Transverse colon (tissue), 4 donors: ENCODE measurements around the gene ZMYM5. TPM values are rescaled to one million over a fixed set of nuclear protein-coding genes. Genes with fewer than 3 reads are reported as not detected.

ENCODE experiments used
- DNase-seq: peaks from one replicate; pipeline ENCODE4 v3.0.0-alpha.2; 2019
- H3K27ac ChIP-seq, 4 donors: fragments of 200-600 bp; sonication (generic); 2 replicates each; pipeline ENCODE4 v1.5.1; 2016 to 2018; ENCODE audit warnings: inconsistent platforms in 4 of 4
- H3K27me3 ChIP-seq: fragments of 200-600 bp; sonication (generic); 2 replicates; pipeline ENCODE4 v1.5.1; 2017; ENCODE audit warnings: inconsistent platforms
- H3K36me3 ChIP-seq, 4 donors: fragments of 200-600 bp; sonication (generic); 2 replicates each; pipeline ENCODE4 v1.5.1; 2017 to 2019; ENCODE audit warnings: inconsistent platforms in 4 of 4
- H3K4me1 ChIP-seq, 4 donors: fragments of 200-600 bp; sonication (generic); 2 replicates each; pipeline ENCODE4 v1.5.1; 2017 to 2020; ENCODE audit warnings: inconsistent platforms in 4 of 4
- H3K4me3 ChIP-seq, 4 donors: fragments of 200-600 bp; sonication (generic); 1 replicate in 1 of 4; 2 replicates in 3 of 4; pipeline versions ENCODE4 v1.5.1 to v1.6.1; 2017 to 2019; ENCODE audit warnings: inconsistent platforms in 4 of 4
- H3K9me3 ChIP-seq, 2 donors: fragments of 200-600 bp; sonication (generic); 2 replicates each; pipeline ENCODE4 v1.5.1; 2017 to 2019; ENCODE audit warnings: inconsistent platforms in 2 of 2
- EP300 ChIP-seq: sonication (generic); formaldehyde crosslinking; IDR thresholded peaks from one replicate; pipeline ENCODE4 v1.6.1; 2017; ENCODE audit warnings: antibody characterized with exemption, low read depth
- POLR2A ChIP-seq: fragments of 450-650 bp; IDR thresholded peaks from one replicate; pipeline ENCODE4 v1.6.1; 2016; ENCODE audit warnings: antibody characterized with exemption, mild to moderate bottlenecking, moderate library complexity
- POLR2AphosphoS5 ChIP-seq, 3 donors: sonication (generic); formaldehyde crosslinking; IDR thresholded peaks; one replicate each; pipeline ENCODE4 v1.6.1; 2016; ENCODE audit warnings: antibody characterized with exemption in 3 of 3
- WGBS, 2 donors: methylation state at CpG; one replicate each; pipeline ENCODE4 v1.1.5; 2018; ENCODE audit warnings: low coverage in 1 of 2; 5-methylcytosine and 5-hydroxymethylcytosine counted together
- in situ Hi-C, 4 donors: fragments of 200-750 bp; cut with MboI; loops; one replicate each; pipeline versions ENCODE4 v1.15.0 to v1.15.1; 2017; ENCODE audit warnings: low sequenced_read_pairs in 3 of 4, low pct_ligation_motif_present in 1 of 4, low pct_unique_long_range_greater_than_20kb in 1 of 4
- intact Hi-C: fragments of 100-400 bp; cut with DNase I; formaldehyde crosslinking; loops from one replicate; pipeline ENCODE4 v1.15.1; 2023; ENCODE audit warnings: low total_unique reads
- total RNA-seq, 4 donors: library from RNA; depleted of rRNA; stranded (reverse); fragments of >200 nt; gene quantifications; one replicate each; pipeline ENCODE4 v1.1.0, GENCODE V29; 2016
- TF ChIP-seq, protein P1 (sequence below), 5 experiments: fragments of 200-600 bp in 3 of 5; fragments of 450-650 bp in 2 of 5; sonication (generic) in 3 of 5; IDR thresholded peaks; 1 replicate in 2 of 5; 2 replicates in 3 of 5; pipeline ENCODE4 v1.5.1; 2016 to 2017; ENCODE audit warnings: antibody characterized with exemption in 5 of 5, inconsistent platforms in 3 of 5, mild to moderate bottlenecking in 2 of 5, moderate library complexity in 1 of 5

Gene ZMYM5
- total RNA-seq, 4 donors from 2014 or later: 4.9 to 259 (median 14.3) TPM

DNA sequence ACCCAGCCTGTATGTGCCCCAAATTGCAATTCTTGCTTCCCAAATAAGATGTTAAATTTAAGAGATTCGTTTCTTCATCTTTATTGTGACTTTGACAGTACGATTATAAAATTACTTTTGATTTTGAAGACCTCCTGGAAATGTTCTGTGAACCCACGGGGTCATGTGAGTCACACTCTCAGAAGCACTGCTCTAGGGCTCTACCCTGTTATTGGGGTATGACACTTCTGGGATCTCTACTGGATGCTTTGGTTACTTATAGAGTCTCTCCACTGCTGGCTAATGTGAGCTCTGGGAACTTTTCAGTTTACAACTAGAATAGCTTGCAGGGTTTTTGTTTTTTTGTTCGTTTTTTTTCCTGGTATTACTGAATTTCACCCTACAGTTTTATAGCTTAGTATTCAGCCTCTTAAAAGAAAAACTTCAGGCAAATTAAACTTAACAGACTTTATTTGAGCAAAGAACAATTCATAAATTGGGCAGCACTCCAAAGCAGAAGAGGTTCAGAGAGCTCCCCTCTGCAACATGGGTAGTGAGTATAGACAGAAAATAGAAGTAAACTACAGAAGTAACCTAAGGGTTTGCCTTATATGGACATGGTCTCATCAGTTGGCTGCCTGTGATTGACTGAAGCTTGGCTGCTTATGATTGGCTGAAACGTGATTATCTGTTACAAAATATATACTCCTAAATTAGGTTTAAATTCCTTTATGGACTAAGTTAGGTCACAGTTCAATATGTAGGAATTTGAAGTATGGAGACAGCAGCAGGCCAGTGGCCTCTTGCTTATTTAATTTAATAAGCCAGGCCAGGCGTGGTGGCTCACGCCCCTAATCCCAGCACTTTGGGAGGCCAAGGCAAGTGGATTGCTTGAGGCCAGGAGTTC lies 52.2 kb downstream of the ZMYM5 start:
- no peak overlapping the region for H3K4me3 ChIP-seq
- 91 to 98% methylated on average over 4 to 7 of the region's 7 CpGs for WGBS, 2 donors
- no peaks in the 10 kb centered on the region for H3K36me3 ChIP-seq
- intact Hi-C loops (no loop called here), in situ Hi-C loops (no loop called here)
- DNase-seq: no peak
- H3K4me1 ChIP-seq: no peaks in the 10 kb centered on the region
- H3K9me3 ChIP-seq: no peaks in the 10 kb centered on the region
- no peak for TF ChIP-seq POLR2A
- TF ChIP-seq POLR2AphosphoS5 (IDR thresholded peaks at IDR 0.05): no peak
- TF ChIP-seq, protein P1, sequence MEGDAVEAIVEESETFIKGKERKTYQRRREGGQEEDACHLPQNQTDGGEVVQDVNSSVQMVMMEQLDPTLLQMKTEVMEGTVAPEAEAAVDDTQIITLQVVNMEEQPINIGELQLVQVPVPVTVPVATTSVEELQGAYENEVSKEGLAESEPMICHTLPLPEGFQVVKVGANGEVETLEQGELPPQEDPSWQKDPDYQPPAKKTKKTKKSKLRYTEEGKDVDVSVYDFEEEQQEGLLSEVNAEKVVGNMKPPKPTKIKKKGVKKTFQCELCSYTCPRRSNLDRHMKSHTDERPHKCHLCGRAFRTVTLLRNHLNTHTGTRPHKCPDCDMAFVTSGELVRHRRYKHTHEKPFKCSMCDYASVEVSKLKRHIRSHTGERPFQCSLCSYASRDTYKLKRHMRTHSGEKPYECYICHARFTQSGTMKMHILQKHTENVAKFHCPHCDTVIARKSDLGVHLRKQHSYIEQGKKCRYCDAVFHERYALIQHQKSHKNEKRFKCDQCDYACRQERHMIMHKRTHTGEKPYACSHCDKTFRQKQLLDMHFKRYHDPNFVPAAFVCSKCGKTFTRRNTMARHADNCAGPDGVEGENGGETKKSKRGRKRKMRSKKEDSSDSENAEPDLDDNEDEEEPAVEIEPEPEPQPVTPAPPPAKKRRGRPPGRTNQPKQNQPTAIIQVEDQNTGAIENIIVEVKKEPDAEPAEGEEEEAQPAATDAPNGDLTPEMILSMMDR (IDR thresholded peaks at IDR 0.05): no peak
- TF ChIP-seq EP300: no peak
- no peak overlapping the region for H3K27ac ChIP-seq
- no peaks in the 10 kb centered on the region for H3K27me3 ChIP-seq

DNA sequence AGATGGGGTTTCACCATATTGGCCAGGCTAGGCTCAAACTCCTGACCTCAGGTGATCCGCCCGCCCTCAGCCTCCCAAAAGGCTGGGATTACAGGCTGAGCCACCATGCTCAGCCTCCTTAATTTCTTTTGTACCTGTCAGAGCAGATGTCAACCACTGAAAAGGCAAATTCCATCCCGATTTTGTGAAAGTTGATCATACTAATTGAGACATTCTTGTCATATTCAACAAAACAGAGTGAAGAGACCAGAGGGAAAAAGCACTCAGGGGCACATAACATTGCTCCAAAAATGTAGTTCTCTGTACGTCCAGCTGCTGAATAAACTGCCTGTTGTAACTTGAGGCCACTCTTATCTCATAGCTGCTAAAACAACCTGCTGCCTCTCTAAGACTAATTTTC lies 53.3 kb downstream of the ZMYM5 start:
- WGBS, 2 donors: 89 to 96% methylated on average over 4 of the region's 4 CpGs
- TF ChIP-seq, protein P1 (IDR thresholded peaks at IDR 0.05): no peak
- TF ChIP-seq POLR2AphosphoS5 (IDR thresholded peaks at IDR 0.05) (no peak), EP300 (no peak), POLR2A (no peak)
- H3K4me3 ChIP-seq: no peak overlapping the region
- intact Hi-C loops (no loop called here), in situ Hi-C loops (no loop called here)
- DNase-seq: no peak
- H3K4me1 ChIP-seq: no peaks in the 10 kb centered on the region
- no peak overlapping the region for H3K27ac ChIP-seq
- H3K9me3 ChIP-seq: no peaks in the 10 kb centered on the region
- H3K36me3 ChIP-seq: no peaks in the 10 kb centered on the region
- H3K27me3 ChIP-seq: no peaks in the 10 kb centered on the region

DNA sequence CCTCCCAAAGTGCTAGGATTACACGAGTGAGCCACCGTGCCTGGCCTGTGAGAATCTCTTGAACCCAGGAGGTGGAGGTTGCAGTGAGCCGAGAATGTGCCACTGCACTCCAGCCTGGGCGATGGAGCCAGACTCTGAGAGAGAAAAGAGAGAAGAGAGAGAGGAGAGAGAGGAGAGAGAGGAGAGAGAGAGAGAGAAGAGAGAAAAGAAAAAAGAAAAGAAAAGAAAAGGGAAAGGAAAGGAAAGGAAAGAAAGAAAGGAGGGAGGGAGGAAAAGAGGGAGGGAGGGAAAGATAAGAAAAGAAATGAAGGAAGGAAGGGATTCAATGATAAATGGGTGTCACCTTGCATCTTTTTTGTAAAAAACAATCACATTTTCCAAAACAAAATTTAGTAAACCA lies 57.7 kb downstream of the ZMYM5 start:
- Histone ChIP-seq H3K36me3 (no peaks in the 10 kb centered on the region), H3K27ac (no peak overlapping the region), H3K9me3 (no peaks in the 10 kb centered on the region), H3K4me3 (no peak overlapping the region), H3K4me1 (no peaks in the 10 kb centered on the region), H3K27me3 (no peaks in the 10 kb centered on the region)
- no peak for TF ChIP-seq POLR2A
- TF ChIP-seq POLR2AphosphoS5 (IDR thresholded peaks at IDR 0.05): no peak
- TF ChIP-seq, protein P1 (IDR thresholded peaks at IDR 0.05): no peak
- no peak for TF ChIP-seq EP300
- intact Hi-C loops: no loop called here
- WGBS, 2 donors: 90 to 97% methylated on average over 2 to 4 of the region's 4 CpGs
- no peak for DNase-seq
- in situ Hi-C loops: no loop called here

DNA sequence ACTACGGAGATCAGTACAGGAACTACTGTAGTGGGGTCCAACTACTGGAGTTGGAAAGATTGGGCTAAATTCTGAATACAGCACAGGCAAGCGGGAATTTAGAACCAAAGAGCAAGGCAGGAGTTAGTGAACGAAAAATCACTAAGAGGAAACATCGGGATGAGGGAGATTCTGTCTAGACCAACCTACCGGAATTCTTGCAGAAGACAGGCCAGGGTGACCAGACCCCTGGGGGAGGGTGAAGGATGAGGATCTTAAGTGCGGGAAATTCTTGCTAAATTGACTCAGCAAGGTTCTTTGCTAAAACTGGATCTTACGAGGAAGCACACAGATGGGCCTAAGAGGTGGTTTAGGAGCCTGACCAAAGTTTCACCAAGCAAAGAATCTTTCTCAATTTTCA lies 67.5 kb downstream of the ZMYM5 start:
- Histone ChIP-seq H3K4me1 (no peaks in the 10 kb centered on the region), H3K36me3 (no peaks in the 10 kb centered on the region), H3K27me3 (no peaks in the 10 kb centered on the region), H3K9me3 (no peaks in the 10 kb centered on the region), H3K27ac (no peak overlapping the region), H3K4me3 (no peak overlapping the region)
- in situ Hi-C loops (no loop called here), intact Hi-C loops (no loop called here)
- no peak for DNase-seq
- TF ChIP-seq EP300 (no peak), POLR2A (no peak), POLR2AphosphoS5 (IDR thresholded peaks at IDR 0.05) (no peak)
- TF ChIP-seq, protein P1 (IDR thresholded peaks at IDR 0.05): no peak
- WGBS, 2 donors: 94 to 97% methylated on average over 5 to 7 of the region's 7 CpGs
